Measurements from ENCODE around the gene EFNB1. TPM values are rescaled to one million over a fixed set of nuclear protein-coding genes. Genes with fewer than 3 reads are reported as not detected.

Gene EFNB1
- total RNA-seq, result 25.7 and 58.6 TPM in 2 replicates

GRCh38 chrX:68828740-68829581 lies at the start of gene EFNB1:
TSS of gene EFNB1 (plus strand) at chrX:68829021. CDS start at chrX:68829777, 756 bp downstream.

Other genes with a start within 250 kb of the EFNB1 start
- gene STARD8, start 181.4 kb upstream of the EFNB1 start, total RNA-seq, result 4.1 TPM in 2 replicates

All from mesangial cell (primary cell).